Measurements from ENCODE around the gene CUBN.

The CUBN gene

GRCh38 chr10:17129741-17130140 lies at the start of gene CUBN:
TSS of gene CUBN (minus strand) at chr10:17129811. CDS start at chr10:17129765, 46 bp downstream.
- no peak within 1 kb of the TSS for H3K9ac ChIP-seq (ENCODE audit: low read depth, low read length)

GRCh38 chr10:17179002-17179401 lies 49.4 kb upstream of the CUBN start:
- Histone ChIP-seq H3K4me1 (ENCODE audit: insufficient read depth, low read length) (peaks cover 13% of the 10 kb centered on the region), H3K36me3 (ENCODE audit: insufficient read depth, low read length) (no peaks in the 10 kb centered on the region), H3K9me3 (ENCODE audit: control insufficient read depth, insufficient read depth, low read length) (no peaks in the 10 kb centered on the region), H3K9ac (ENCODE audit: low read depth, low read length) (no peak overlapping the region)

More at GRCh38 chr10:17129741-17130140, at the start of gene CUBN:
- Histone ChIP-seq H3K36me3 (ENCODE audit: insufficient read depth, low read length) (no peaks in the 10 kb centered on the region), H3K4me1 (ENCODE audit: insufficient read depth, low read length) (0 out of 2 replicates have a peak, but pooled peaks cover 3% of the 10 kb centered on the region), H3K9me3 (ENCODE audit: control insufficient read depth, insufficient read depth, low read length) (no peaks in the 10 kb centered on the region)

GRCh38 chr10:17178006-17178405 lies 48.4 kb upstream of the CUBN start:
- Histone ChIP-seq H3K9ac (ENCODE audit: low read depth, low read length) (no peak overlapping the region), H3K4me1 (ENCODE audit: insufficient read depth, low read length) (peaks cover 13% of the 10 kb centered on the region), H3K36me3 (ENCODE audit: insufficient read depth, low read length) (no peaks in the 10 kb centered on the region; the same call in 1 of the 2 replicates), H3K9me3 (ENCODE audit: control insufficient read depth, insufficient read depth, low read length) (no peaks in the 10 kb centered on the region)

- H3K4me1 ChIP-seq (ENCODE audit: insufficient read depth, low read length): peaks cover 10% of the 10 kb centered on the region
- H3K36me3 ChIP-seq (ENCODE audit: insufficient read depth, low read length): no peaks in the 10 kb centered on the region; the same call in 1 of the 2 replicates
- no peak overlapping the region for H3K9ac ChIP-seq (ENCODE audit: low read depth, low read length)
- no peaks in the 10 kb centered on the region for H3K9me3 ChIP-seq (ENCODE audit: control insufficient read depth, insufficient read depth, low read length)
Observed at GRCh38 chr10:17177014-17177413, 47.4 kb upstream of the CUBN start.

- H3K9me3 ChIP-seq (ENCODE audit: control insufficient read depth, insufficient read depth, low read length): no peaks in the 10 kb centered on the region
- H3K9ac ChIP-seq (ENCODE audit: low read depth, low read length): no peak overlapping the region
- peaks cover 6% of the 10 kb centered on the region for H3K4me1 ChIP-seq (ENCODE audit: insufficient read depth, low read length)
Observed at GRCh38 chr10:17176091-17176490, 46.5 kb upstream of the CUBN start.

GRCh38 chr10:17175551-17175950 lies 45.9 kb upstream of the CUBN start:
- Histone ChIP-seq H3K9ac (ENCODE audit: low read depth, low read length) (no peak overlapping the region), H3K9me3 (ENCODE audit: control insufficient read depth, insufficient read depth, low read length) (no peaks in the 10 kb centered on the region), H3K4me1 (ENCODE audit: insufficient read depth, low read length) (peaks cover 6% of the 10 kb centered on the region), H3K36me3 (ENCODE audit: insufficient read depth, low read length) (no peaks in the 10 kb centered on the region; the same call in 1 of the 2 replicates)

More at GRCh38 chr10:17176091-17176490, 46.5 kb upstream of the CUBN start:
- no peaks in the 10 kb centered on the region; the same call in 1 of the 2 replicates for H3K36me3 ChIP-seq (ENCODE audit: insufficient read depth, low read length)

- peaks cover 6% of the 10 kb centered on the region for H3K4me1 ChIP-seq (ENCODE audit: insufficient read depth, low read length)
- H3K36me3 ChIP-seq (ENCODE audit: insufficient read depth, low read length): no peaks in the 10 kb centered on the region; the same call in 1 of the 2 replicates
- no peak overlapping the region for H3K9ac ChIP-seq (ENCODE audit: low read depth, low read length)
- H3K9me3 ChIP-seq (ENCODE audit: control insufficient read depth, insufficient read depth, low read length): no peaks in the 10 kb centered on the region
Observed at GRCh38 chr10:17174626-17175025, 45.0 kb upstream of the CUBN start.

GRCh38 chr10:17171141-17171641 lies 41.6 kb upstream of the CUBN start:
- no peaks in the 10 kb centered on the region for H3K9me3 ChIP-seq (ENCODE audit: control insufficient read depth, insufficient read depth, low read length)
- peaks cover 6% of the 10 kb centered on the region for H3K4me1 ChIP-seq (ENCODE audit: insufficient read depth, low read length)
- no peaks in the 10 kb centered on the region; the same call in 1 of the 2 replicates for H3K36me3 ChIP-seq (ENCODE audit: insufficient read depth, low read length)
- H3K9ac ChIP-seq (ENCODE audit: low read depth, low read length): no peak overlapping the region

- no peaks in the 10 kb centered on the region; the same call in 1 of the 2 replicates for H3K36me3 ChIP-seq (ENCODE audit: insufficient read depth, low read length)
- no peak overlapping the region for H3K9ac ChIP-seq (ENCODE audit: low read depth, low read length)
- H3K4me1 ChIP-seq (ENCODE audit: insufficient read depth, low read length): no peaks in the 10 kb centered on the region
- H3K9me3 ChIP-seq (ENCODE audit: control insufficient read depth, insufficient read depth, low read length): no peaks in the 10 kb centered on the region
Observed at GRCh38 chr10:17169803-17170202, 40.2 kb upstream of the CUBN start.

- H3K4me1 ChIP-seq (ENCODE audit: insufficient read depth, low read length): no peaks in the 10 kb centered on the region
- no peaks in the 10 kb centered on the region for H3K9me3 ChIP-seq (ENCODE audit: control insufficient read depth, insufficient read depth, low read length)
- H3K36me3 ChIP-seq (ENCODE audit: insufficient read depth, low read length): no peaks in the 10 kb centered on the region
- no peak overlapping the region for H3K9ac ChIP-seq (ENCODE audit: low read depth, low read length)
Observed at GRCh38 chr10:17166699-17167098, 37.1 kb upstream of the CUBN start.

- no peaks in the 10 kb centered on the region for H3K36me3 ChIP-seq (ENCODE audit: insufficient read depth, low read length)
Observed at GRCh38 chr10:17162828-17163227, 33.2 kb upstream of the CUBN start.

GRCh38 chr10:17161775-17162174 lies 32.2 kb upstream of the CUBN start:
- H3K4me1 ChIP-seq (ENCODE audit: insufficient read depth, low read length): no peaks in the 10 kb centered on the region
- H3K36me3 ChIP-seq (ENCODE audit: insufficient read depth, low read length): no peaks in the 10 kb centered on the region
- H3K9ac ChIP-seq (ENCODE audit: low read depth, low read length): no peak overlapping the region
- no peaks in the 10 kb centered on the region for H3K9me3 ChIP-seq (ENCODE audit: control insufficient read depth, insufficient read depth, low read length)

More at GRCh38 chr10:17162828-17163227, 33.2 kb upstream of the CUBN start:
- H3K4me1 ChIP-seq (ENCODE audit: insufficient read depth, low read length): no peaks in the 10 kb centered on the region
- no peak overlapping the region for H3K9ac ChIP-seq (ENCODE audit: low read depth, low read length)
- H3K9me3 ChIP-seq (ENCODE audit: control insufficient read depth, insufficient read depth, low read length): no peaks in the 10 kb centered on the region

GRCh38 chr10:17157024-17157423 lies 27.4 kb upstream of the CUBN start:
- Histone ChIP-seq H3K36me3 (ENCODE audit: insufficient read depth, low read length) (no peaks in the 10 kb centered on the region), H3K4me1 (ENCODE audit: insufficient read depth, low read length) (no peaks in the 10 kb centered on the region), H3K9me3 (ENCODE audit: control insufficient read depth, insufficient read depth, low read length) (no peaks in the 10 kb centered on the region), H3K9ac (ENCODE audit: low read depth, low read length) (no peak overlapping the region)

- Histone ChIP-seq H3K36me3 (ENCODE audit: insufficient read depth, low read length) (no peaks in the 10 kb centered on the region), H3K9me3 (ENCODE audit: control insufficient read depth, insufficient read depth, low read length) (no peaks in the 10 kb centered on the region), H3K9ac (ENCODE audit: low read depth, low read length) (no peak overlapping the region), H3K4me1 (ENCODE audit: insufficient read depth, low read length) (no peaks in the 10 kb centered on the region)
Observed at GRCh38 chr10:17155826-17156225, 26.2 kb upstream of the CUBN start.

- H3K36me3 ChIP-seq (ENCODE audit: insufficient read depth, low read length): no peaks in the 10 kb centered on the region; the same call in 1 of the 2 replicates
- no peaks in the 10 kb centered on the region for H3K4me1 ChIP-seq (ENCODE audit: insufficient read depth, low read length)
- H3K9ac ChIP-seq (ENCODE audit: low read depth, low read length): no peak overlapping the region
- no peaks in the 10 kb centered on the region for H3K9me3 ChIP-seq (ENCODE audit: control insufficient read depth, insufficient read depth, low read length)
Observed at GRCh38 chr10:17154116-17154515, 24.5 kb upstream of the CUBN start.

All from ES-I3 (cell line).